Liver (tissue), 9 donors: ENCODE results near the gene ROBO2. TPM values are rescaled to one million over a fixed set of nuclear protein-coding genes. Genes with fewer than 3 reads are reported as not detected.

Experiments
- DNase-seq: peaks from one replicate; pipeline ENCODE4 v3.0.0-alpha.2; 2017; ENCODE audit warnings: low spot score
- H3K27ac ChIP-seq, 2 donors: one replicate each; pipeline ENCODE4 v1.7.0; 2013; ENCODE audit warnings: inconsistent platforms in 2 of 2, low read length in 2 of 2, control low read depth in 1 of 2, low read depth in 1 of 2, mild to moderate bottlenecking in 1 of 2
- H3K27me3 ChIP-seq, 4 donors: one replicate each; pipeline versions ENCODE4 v1.6.1 to v1.7.0; 2013; ENCODE audit warnings: low read length in 3 of 4, inconsistent platforms in 1 of 4, mild to moderate bottlenecking in 1 of 4, moderate library complexity in 1 of 4; ENCODE audit not compliant: control insufficient read depth in 4 of 4, insufficient read depth in 4 of 4
- H3K36me3 ChIP-seq, 4 donors: one replicate each; pipeline versions ENCODE4 v1.6.1 to v1.7.0; 2013; ENCODE audit warnings: low read length in 3 of 4, mild to moderate bottlenecking in 3 of 4, low read depth in 1 of 4, moderate library complexity in 1 of 4; ENCODE audit not compliant: control insufficient read depth in 4 of 4, insufficient read depth in 3 of 4
- H3K4me1 ChIP-seq, 4 donors: one replicate each; pipeline versions ENCODE4 v1.6.1 to v1.7.0; 2013; ENCODE audit warnings: low read length in 3 of 4, mild to moderate bottlenecking in 3 of 4, moderate library complexity in 1 of 4; ENCODE audit not compliant: control insufficient read depth in 4 of 4, insufficient read depth in 4 of 4
- H3K4me3 ChIP-seq, 3 donors: one replicate each; pipeline versions ENCODE4 v1.6.1 to v1.7.0; 2013; ENCODE audit warnings: low read length in 3 of 3, control low read depth in 1 of 3, low read depth in 1 of 3, mild to moderate bottlenecking in 1 of 3
- H3K9ac ChIP-seq, 2 donors: one replicate each; pipeline ENCODE4 v1.7.0; 2013; ENCODE audit warnings: low read length in 2 of 2, mild to moderate bottlenecking in 2 of 2, moderate library complexity in 2 of 2, control low read depth in 1 of 2, low read depth in 1 of 2
- H3K9me3 ChIP-seq, 4 donors: one replicate each; pipeline versions ENCODE4 v1.6.1 to v1.7.0; 2013; ENCODE audit warnings: low read length in 3 of 4; ENCODE audit not compliant: control insufficient read depth in 4 of 4
- EGR1 ChIP-seq, 2 donors: IDR thresholded peaks; 2 replicates each; pipeline ENCODE4 v1.6.1; 2016 to 2018; ENCODE audit warnings: antibody characterized with exemption in 2 of 2, low read depth in 2 of 2
- FOXA1 ChIP-seq: IDR thresholded peaks from 2 replicates; pipeline ENCODE4 v1.6.1; 2016; ENCODE audit warnings: antibody characterized with exemption
- GABPA ChIP-seq, 2 donors: IDR thresholded peaks in 1 of 2; conservative IDR thresholded peaks in 1 of 2; 2 replicates each; pipeline ENCODE4 v1.6.1; 2016; ENCODE audit warnings: antibody characterized with exemption in 2 of 2, mild to moderate bottlenecking in 1 of 2, moderate library complexity in 1 of 2
- HNF4A ChIP-seq, 2 donors: conservative IDR thresholded peaks; 2 replicates each; pipeline ENCODE4 v1.6.1; 2016; ENCODE audit warnings: antibody characterized with exemption in 2 of 2, mild to moderate bottlenecking in 2 of 2
- HNF4G ChIP-seq: IDR thresholded peaks from 2 replicates; pipeline ENCODE4 v1.6.1; 2016; ENCODE audit warnings: antibody characterized with exemption
- JUND ChIP-seq, 2 donors: IDR thresholded peaks; 2 replicates each; pipeline ENCODE4 v1.6.1; 2016; ENCODE audit warnings: antibody characterized with exemption in 2 of 2
- NR2F2 ChIP-seq: IDR thresholded peaks from 2 replicates; pipeline ENCODE4 v1.6.1; 2016; ENCODE audit warnings: antibody characterized with exemption
- RAD21 ChIP-seq, 2 donors: IDR thresholded peaks; 2 replicates each; pipeline ENCODE4 v1.6.1; 2016; ENCODE audit warnings: antibody characterized with exemption in 2 of 2, mild to moderate bottlenecking in 2 of 2
- REST ChIP-seq: IDR thresholded peaks from 2 replicates; pipeline ENCODE4 v1.6.1; 2016; ENCODE audit warnings: antibody characterized with exemption, mild to moderate bottlenecking
- RXRA ChIP-seq, 2 donors: IDR thresholded peaks; 2 replicates each; pipeline ENCODE4 v1.6.1; 2017 to 2018; ENCODE audit warnings: antibody characterized with exemption in 2 of 2, mild to moderate bottlenecking in 1 of 2
- SP1 ChIP-seq: IDR thresholded peaks from 2 replicates; pipeline ENCODE4 v1.6.1; 2018; ENCODE audit warnings: antibody characterized with exemption, mild to moderate bottlenecking
- TAF1 ChIP-seq: conservative IDR thresholded peaks from 2 replicates; pipeline ENCODE4 v1.6.1; 2016; ENCODE audit warnings: antibody characterized with exemption, mild to moderate bottlenecking
- YY1 ChIP-seq: IDR thresholded peaks from 2 replicates; pipeline ENCODE4 v1.6.1; 2016; ENCODE audit warnings: antibody characterized with exemption, mild to moderate bottlenecking
- WGBS: extraction: QIAGEN DNeasy Blood & Tissue Kit; methylation state at CpG from one replicate; pipeline ENCODE4 v1.1.7; 2013; 5-methylcytosine and 5-hydroxymethylcytosine counted together
- polyA plus RNA-seq, 2 donors: library from polyadenylated mRNA; stranded (reverse) in 1 of 2; unstranded in 1 of 2; fragments of 200-250 nt in 1 of 2; fragments of >200 nt in 1 of 2; fragmentation: Nextera tagmentation in 1 of 2; extraction: Ambion mirVana in 1 of 2; gene quantifications; one replicate each; pipeline versions ENCODE4 v1.2.1 to v1.2.3, GENCODE V29; 2013 to 2015
- total RNA-seq, 2 donors: library from RNA; depleted of rRNA; stranded (reverse); fragments of >200 nt; gene quantifications; one replicate each; pipeline ENCODE4 v1.2.3, GENCODE V29; 2014
- TF ChIP-seq, protein P1 (sequence below): IDR thresholded peaks from 2 replicates; pipeline ENCODE4 v1.6.1; 2016; ENCODE audit warnings: antibody characterized with exemption
- TF ChIP-seq, protein P2 (sequence below): IDR thresholded peaks from 2 replicates; pipeline ENCODE4 v1.6.1; 2016; ENCODE audit warnings: antibody characterized with exemption
- TF ChIP-seq, protein P3 (sequence below): fragments of 150-350 bp; IDR thresholded peaks from 2 replicates; pipeline ENCODE4 v1.5.1; 2017; ENCODE audit warnings: improper control_type of control experiment, low read depth, low read length; ENCODE audit not compliant: missing input control
- donor health status: healthy.
- donor health status: healthy.
- donor health status: healthy.
- donor health status: healthy.
- donor health status: healthy.

Gene ROBO2
- total and polyA plus RNA-seq, 4 donors = 0.22 to 19.4 (median 1.1) TPM

DNA sequence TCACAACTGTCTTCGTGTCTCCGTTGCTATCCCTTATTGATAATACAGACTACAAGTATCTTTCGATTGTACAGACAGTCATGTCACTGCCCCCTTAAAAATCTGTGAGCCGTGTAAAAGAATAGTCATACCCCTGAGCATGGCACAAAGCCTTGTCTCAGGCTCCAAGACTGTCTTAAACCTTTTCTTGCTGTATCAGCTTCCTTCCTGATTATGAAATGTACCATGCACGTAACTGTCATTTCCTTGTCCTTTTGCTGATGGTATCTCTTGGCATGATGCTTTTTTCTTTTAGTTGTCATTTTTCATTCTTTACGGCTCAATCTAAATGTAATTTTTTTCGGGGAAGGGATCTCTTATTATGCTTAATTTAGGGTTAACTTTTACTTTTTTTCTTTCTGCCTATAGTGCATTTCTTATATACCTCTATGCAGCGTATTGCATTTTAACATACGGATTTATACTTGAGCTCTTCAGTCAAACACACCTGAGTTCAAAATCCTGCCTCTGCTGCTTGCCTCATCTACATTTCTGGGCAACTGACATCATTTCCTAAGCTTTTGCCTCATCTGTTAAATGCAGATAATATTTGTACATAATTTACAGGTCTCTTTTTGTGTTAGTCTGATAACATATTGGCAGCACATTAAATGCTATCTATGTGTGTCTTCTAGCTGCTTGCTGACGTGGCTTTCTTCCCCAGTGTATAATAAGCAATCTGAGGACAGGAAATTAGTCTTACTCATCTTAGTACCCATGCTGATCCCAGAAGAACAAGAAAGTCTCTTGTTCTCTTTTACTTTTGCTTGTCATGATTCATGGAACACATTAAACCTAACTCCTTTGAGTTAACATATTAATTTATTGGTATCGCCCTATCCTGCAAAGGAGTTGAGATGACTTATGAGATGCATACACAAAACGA lies 57.3 kb downstream of the ROBO2 start:
- DNase-seq = no peak
- TF ChIP-seq, protein P1, sequence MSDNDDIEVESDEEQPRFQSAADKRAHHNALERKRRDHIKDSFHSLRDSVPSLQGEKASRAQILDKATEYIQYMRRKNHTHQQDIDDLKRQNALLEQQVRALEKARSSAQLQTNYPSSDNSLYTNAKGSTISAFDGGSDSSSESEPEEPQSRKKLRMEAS = no peak
- TF ChIP-seq RXRA (IDR thresholded peaks at IDR 0.05) = no peak
- TF ChIP-seq HNF4G = no peak
- TF ChIP-seq JUND (IDR thresholded peaks at IDR 0.05) = no peak
- H3K9me3 ChIP-seq = no peaks in the 10 kb centered on the region
- H3K27me3 ChIP-seq = no peaks in the 10 kb centered on the region
- WGBS = 81% methylated on average over 12 of the region's 12 CpGs
- H3K9ac ChIP-seq = no peak overlapping the region
- H3K27ac ChIP-seq = no peak overlapping the region
- no peaks in the 10 kb centered on the region for H3K36me3 ChIP-seq
- no peaks in the 10 kb centered on the region for H3K4me1 ChIP-seq
- H3K4me3 ChIP-seq = no peak overlapping the region

DNA sequence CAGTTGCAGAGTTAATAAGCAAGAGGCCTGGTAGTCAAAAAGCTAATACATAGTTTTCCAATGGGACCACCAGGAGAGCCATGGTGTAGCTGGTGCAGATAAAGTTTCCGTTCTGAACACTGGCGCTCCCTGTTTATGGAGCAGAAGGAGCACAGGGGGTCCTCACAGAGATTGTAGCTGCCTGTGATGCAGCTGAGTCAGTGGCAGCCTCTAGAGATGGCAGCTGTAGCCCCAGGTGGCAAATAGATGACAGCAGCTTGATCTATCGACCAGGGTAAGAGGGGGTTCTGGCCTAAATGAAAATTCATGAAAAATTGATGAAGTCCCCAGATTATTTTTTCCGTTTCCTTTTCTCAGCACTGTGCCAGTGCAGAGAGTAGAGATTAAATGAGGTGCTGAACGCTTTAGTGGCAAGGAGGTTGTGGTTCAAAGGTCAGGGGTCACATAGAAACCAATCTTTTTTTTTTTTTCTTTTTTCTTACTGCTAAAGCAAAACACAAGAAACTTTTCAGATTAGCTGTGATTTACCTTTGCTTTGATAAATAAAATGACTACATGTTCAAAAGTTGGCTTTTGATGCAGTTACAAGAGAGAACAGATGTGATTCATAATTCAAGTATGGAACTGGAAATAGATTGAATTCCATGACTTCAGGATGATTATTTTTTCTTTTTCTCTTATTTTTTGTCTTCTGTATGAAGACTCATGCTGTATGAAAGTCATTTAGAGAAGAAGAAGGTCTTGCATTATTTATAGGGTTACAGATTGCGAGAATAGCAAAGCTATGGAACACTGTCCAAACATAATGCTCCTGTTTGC lies 63.3 kb downstream of the ROBO2 start:
- H3K36me3 ChIP-seq = no peaks in the 10 kb centered on the region
- H3K4me1 ChIP-seq = no peaks in the 10 kb centered on the region
- no peak overlapping the region for H3K27ac ChIP-seq
- no peak overlapping the region for H3K4me3 ChIP-seq
- H3K9me3 ChIP-seq = no peaks in the 10 kb centered on the region
- TF ChIP-seq NR2F2 = no peak
- H3K27me3 ChIP-seq = no peaks in the 10 kb centered on the region
- no peak for DNase-seq
- H3K9ac ChIP-seq = no peak overlapping the region
- whole genome bisulfite sequencing = 86% methylated on average over 6 of the region's 6 CpGs

GRCh38 chr3:77122652-77123051 lies 82.8 kb downstream of the ROBO2 start:
- Histone ChIP-seq H3K9ac (no peak overlapping the region), H3K27ac (no peak overlapping the region), H3K36me3 (no peaks in the 10 kb centered on the region), H3K9me3 (no peaks in the 10 kb centered on the region), H3K4me3 (no peak overlapping the region), H3K4me1 (no peaks in the 10 kb centered on the region), H3K27me3 (no peaks in the 10 kb centered on the region)
- 58% methylated on average over 2 of the region's 2 CpGs for WGBS
- DNase-seq = no peak
- TF ChIP-seq RAD21 (IDR thresholded peaks at IDR 0.05) (no peak), RXRA (IDR thresholded peaks at IDR 0.05) (no peak), EGR1 (IDR thresholded peaks at IDR 0.05; ENCODE audit: low read depth in 2 of 2) (no peak), GABPA (IDR thresholded peaks at IDR 0.05 in 1 of 2, conservative IDR thresholded peaks at IDR 0.05 in 1 of 2) (no peak), TAF1 (no peak), FOXA1 (no peak), HNF4A (conservative IDR thresholded peaks at IDR 0.05) (no peak), JUND (IDR thresholded peaks at IDR 0.05) (no peak), SP1 (no peak), YY1 (no peak), REST (no peak)
- TF ChIP-seq, protein P1 = no peak
- TF ChIP-seq, protein P2, sequence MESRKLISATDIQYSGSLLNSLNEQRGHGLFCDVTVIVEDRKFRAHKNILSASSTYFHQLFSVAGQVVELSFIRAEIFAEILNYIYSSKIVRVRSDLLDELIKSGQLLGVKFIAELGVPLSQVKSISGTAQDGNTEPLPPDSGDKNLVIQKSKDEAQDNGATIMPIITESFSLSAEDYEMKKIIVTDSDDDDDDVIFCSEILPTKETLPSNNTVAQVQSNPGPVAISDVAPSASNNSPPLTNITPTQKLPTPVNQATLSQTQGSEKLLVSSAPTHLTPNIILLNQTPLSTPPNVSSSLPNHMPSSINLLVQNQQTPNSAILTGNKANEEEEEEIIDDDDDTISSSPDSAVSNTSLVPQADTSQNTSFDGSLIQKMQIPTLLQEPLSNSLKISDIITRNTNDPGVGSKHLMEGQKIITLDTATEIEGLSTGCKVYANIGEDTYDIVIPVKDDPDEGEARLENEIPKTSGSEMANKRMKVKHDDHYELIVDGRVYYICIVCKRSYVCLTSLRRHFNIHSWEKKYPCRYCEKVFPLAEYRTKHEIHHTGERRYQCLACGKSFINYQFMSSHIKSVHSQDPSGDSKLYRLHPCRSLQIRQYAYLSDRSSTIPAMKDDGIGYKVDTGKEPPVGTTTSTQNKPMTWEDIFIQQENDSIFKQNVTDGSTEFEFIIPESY = no peak
- TF ChIP-seq, protein P3, sequence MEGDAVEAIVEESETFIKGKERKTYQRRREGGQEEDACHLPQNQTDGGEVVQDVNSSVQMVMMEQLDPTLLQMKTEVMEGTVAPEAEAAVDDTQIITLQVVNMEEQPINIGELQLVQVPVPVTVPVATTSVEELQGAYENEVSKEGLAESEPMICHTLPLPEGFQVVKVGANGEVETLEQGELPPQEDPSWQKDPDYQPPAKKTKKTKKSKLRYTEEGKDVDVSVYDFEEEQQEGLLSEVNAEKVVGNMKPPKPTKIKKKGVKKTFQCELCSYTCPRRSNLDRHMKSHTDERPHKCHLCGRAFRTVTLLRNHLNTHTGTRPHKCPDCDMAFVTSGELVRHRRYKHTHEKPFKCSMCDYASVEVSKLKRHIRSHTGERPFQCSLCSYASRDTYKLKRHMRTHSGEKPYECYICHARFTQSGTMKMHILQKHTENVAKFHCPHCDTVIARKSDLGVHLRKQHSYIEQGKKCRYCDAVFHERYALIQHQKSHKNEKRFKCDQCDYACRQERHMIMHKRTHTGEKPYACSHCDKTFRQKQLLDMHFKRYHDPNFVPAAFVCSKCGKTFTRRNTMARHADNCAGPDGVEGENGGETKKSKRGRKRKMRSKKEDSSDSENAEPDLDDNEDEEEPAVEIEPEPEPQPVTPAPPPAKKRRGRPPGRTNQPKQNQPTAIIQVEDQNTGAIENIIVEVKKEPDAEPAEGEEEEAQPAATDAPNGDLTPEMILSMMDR = no peak
